ENCODE data around the gene CYFIP2. TPM values are rescaled to one million over a fixed set of nuclear protein-coding genes. Genes with fewer than 3 reads are reported as not detected.

Gene CYFIP2
- total RNA-seq, 1 donor from 2014 or later: 24.7 TPM

- no peak for DNase-seq (ENCODE audit: low spot score)
- ATAC-seq: peak; percentile 51
These were observed 19.6 kb downstream of the CYFIP2 start for GRCh38 chr5:157285310-157286035.

- peak; percentile 89 for DNase-seq (ENCODE audit: low spot score)
These were observed 20.9 kb downstream of the CYFIP2 start for GRCh38 chr5:157286761-157287211.

GRCh38 chr5:157288405-157289163 is 22.7 kb downstream of the CYFIP2 start:
- no peak for DNase-seq (ENCODE audit: low spot score)
- ATAC-seq: peak; percentile 18

More at GRCh38 chr5:157286761-157287211, 20.9 kb downstream of the CYFIP2 start:
- ATAC-seq: peak; percentile 69

GRCh38 chr5:157289164-157289819 is 23.4 kb downstream of the CYFIP2 start:
- no peak for DNase-seq (ENCODE audit: low spot score)
- no peak for ATAC-seq

GRCh38 chr5:157290156-157290980 is 24.4 kb downstream of the CYFIP2 start:
- DNase-seq (ENCODE audit: low spot score): no peak
- ATAC-seq: no peak

GRCh38 chr5:157290981-157291711 is 25.2 kb downstream of the CYFIP2 start:
- ATAC-seq (peak; percentile 69), DNase-seq (ENCODE audit: low spot score) (peak; percentile 90)

GRCh38 chr5:157292599-157292998 is 26.7 kb downstream of the CYFIP2 start:
- ATAC-seq: no peak
- no peak for DNase-seq (ENCODE audit: low spot score)

- no peak for DNase-seq (ENCODE audit: low spot score)
- peak; percentile 61 for ATAC-seq
These were observed 28.6 kb downstream of the CYFIP2 start for GRCh38 chr5:157294407-157295091.

- ATAC-seq (no peak), DNase-seq (ENCODE audit: low spot score) (no peak)
These were observed 29.3 kb downstream of the CYFIP2 start for GRCh38 chr5:157295247-157295646.

GRCh38 chr5:157300564-157300963 is 34.6 kb downstream of the CYFIP2 start:
- ATAC-seq (peak; percentile 88), DNase-seq (ENCODE audit: low spot score) (peak; percentile 95)

- DNase-seq (ENCODE audit: low spot score) (no peak), ATAC-seq (no peak)
These were observed 35.1 kb downstream of the CYFIP2 start for GRCh38 chr5:157301066-157301465.

- no peak for DNase-seq (ENCODE audit: low spot score)
- no peak for ATAC-seq
These were observed 37.1 kb downstream of the CYFIP2 start for GRCh38 chr5:157303023-157303422.

- ATAC-seq (peak; percentile 51), DNase-seq (ENCODE audit: low spot score) (peak; percentile 74)
These were observed 37.9 kb downstream of the CYFIP2 start for GRCh38 chr5:157303667-157304327.

GRCh38 chr5:157306081-157306480 is 40.2 kb downstream of the CYFIP2 start:
- no peak for DNase-seq (ENCODE audit: low spot score)
- no peak for ATAC-seq

- no peak for DNase-seq (ENCODE audit: low spot score)
- no peak for ATAC-seq
These were observed 41.0 kb downstream of the CYFIP2 start for GRCh38 chr5:157306692-157307471.

- peak; percentile 39 for ATAC-seq
- DNase-seq (ENCODE audit: low spot score): no peak
These were observed 43.0 kb downstream of the CYFIP2 start for GRCh38 chr5:157308836-157309465.

- no peak for ATAC-seq
- no peak for DNase-seq (ENCODE audit: low spot score)
These were observed 43.9 kb downstream of the CYFIP2 start for GRCh38 chr5:157309796-157310195.

- DNase-seq (ENCODE audit: low spot score) (no peak), ATAC-seq (no peak)
These were observed 45.7 kb downstream of the CYFIP2 start for GRCh38 chr5:157311595-157311994.

All from left lobe of liver (tissue), 2 donors.